Osteoblast (primary cell): ENCODE measurements around the gene TERT. TPM values are rescaled to one million over a fixed set of nuclear protein-coding genes. Genes with fewer than 3 reads are reported as not detected.

Experiments
- DNase-seq: peaks from one replicate; pipeline ENCODE4 v3.0.0; 2011; ENCODE audit warnings: low spot score, mixed read lengths; ENCODE audit not compliant: insufficient read length; ENCODE audit errors: missing footprints
- H2AFZ ChIP-seq: 2 replicates; pipeline ENCODE4 v1.6.0; 2011; ENCODE audit warnings: mild to moderate bottlenecking, low read length
- H3K27ac ChIP-seq: 2 replicates; pipeline ENCODE4 v1.5.1; 2011; ENCODE audit warnings: mild to moderate bottlenecking, low read depth, low read length, moderate library complexity
- H3K27me3 ChIP-seq: 2 replicates; pipeline ENCODE4 v1.6.0; 2012; ENCODE audit warnings: mild to moderate bottlenecking, control low read depth, inconsistent platforms, low read length, moderate library complexity; ENCODE audit not compliant: insufficient read depth
- H3K36me3 ChIP-seq: 2 replicates; pipeline ENCODE4 v1.5.1; 2011; ENCODE audit warnings: mild to moderate bottlenecking, low read length, control low read depth, moderate library complexity; ENCODE audit not compliant: insufficient read depth
- H3K4me1 ChIP-seq: 2 replicates; pipeline ENCODE4 v1.5.1; 2011; ENCODE audit warnings: mild to moderate bottlenecking, low read length, control low read depth, moderate library complexity; ENCODE audit not compliant: insufficient read depth
- H3K4me2 ChIP-seq: 2 replicates; pipeline ENCODE4 v1.6.0; 2011; ENCODE audit warnings: mild to moderate bottlenecking, low read length; ENCODE audit not compliant: insufficient read depth
- H3K4me3 ChIP-seq: fragments of 200-600 bp; sonication (generic); 3 replicates; pipeline ENCODE4 v1.5.1; 2012; ENCODE audit warnings: mild to moderate bottlenecking, low read length, inconsistent platforms; ENCODE audit not compliant: insufficient read depth
- H3K79me2 ChIP-seq: 2 replicates; pipeline ENCODE4 v1.6.0; 2012; ENCODE audit warnings: mild to moderate bottlenecking, low read length, control low read depth, inconsistent platforms; ENCODE audit not compliant: insufficient read depth
- H3K9me3 ChIP-seq: 2 replicates; pipeline ENCODE4 v1.5.1; 2011; ENCODE audit warnings: low read depth, low read length, control low read depth
- H4K20me1 ChIP-seq: 2 replicates; pipeline ENCODE4 v1.6.0; 2012; ENCODE audit warnings: mild to moderate bottlenecking, low read length, control low read depth; ENCODE audit not compliant: insufficient read depth
- total RNA-seq: library from RNA; depleted of rRNA; stranded (reverse); fragments of >200 nt; gene quantifications from 2 replicates; pipeline ENCODE4 v1.2.3, GENCODE V29; 2012
- TF ChIP-seq, protein P1 (sequence below): IDR thresholded peaks from 2 replicates; pipeline ENCODE4 v1.5.1; 2011; ENCODE audit warnings: mild to moderate bottlenecking, low read depth, low read length, moderate library complexity; ENCODE audit errors: extremely low read depth

Gene TERT
- total RNA-seq, 1 donor, result not detected

DNA sequence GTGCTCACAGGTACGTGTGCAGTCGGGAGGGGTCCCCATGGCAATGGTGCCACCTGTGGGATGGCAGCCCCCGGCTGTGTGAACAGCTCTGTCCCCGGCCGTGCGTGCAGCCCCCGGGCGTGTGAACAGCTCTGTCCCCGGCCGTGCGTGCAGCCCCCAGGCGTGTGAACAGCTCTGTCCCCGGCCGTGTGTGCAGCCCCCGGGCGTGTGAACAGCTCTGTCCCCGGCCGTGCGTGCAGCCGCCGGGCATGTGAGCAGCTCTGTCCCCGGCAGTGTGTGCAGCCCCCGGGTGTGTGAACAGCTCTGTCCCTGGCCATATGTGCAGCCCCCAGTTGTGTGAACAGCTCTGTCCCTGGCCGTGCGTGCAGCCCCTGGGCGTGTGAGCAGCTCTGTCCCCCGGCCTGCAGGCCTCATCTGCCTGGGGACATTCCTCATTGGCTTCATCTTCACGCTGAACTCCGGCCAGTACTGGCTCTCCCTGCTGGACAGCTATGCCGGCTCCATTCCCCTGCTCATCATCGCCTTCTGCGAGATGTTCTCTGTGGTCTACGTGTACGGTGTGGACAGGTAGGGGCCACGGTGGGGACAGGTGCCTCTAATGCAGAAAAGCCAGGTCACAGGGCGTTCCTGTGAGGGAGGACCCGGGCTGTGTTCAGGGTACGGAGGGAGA, 75.6 kb downstream of the TERT start:
- Histone ChIP-seq H3K27me3 (no peaks in the 10 kb centered on the region), H3K4me2 (no peak overlapping the region), H3K4me1 (no peaks in the 10 kb centered on the region), H3K27ac (no peak overlapping the region), H3K9me3 (no peaks in the 10 kb centered on the region), H2AFZ (no peak overlapping the region), H3K4me3 (no peak overlapping the region), H3K79me2 (no peaks in the 10 kb centered on the region), H3K36me3 (no peaks in the 10 kb centered on the region), H4K20me1 (no peaks in the 10 kb centered on the region)
- TF ChIP-seq, protein P1, sequence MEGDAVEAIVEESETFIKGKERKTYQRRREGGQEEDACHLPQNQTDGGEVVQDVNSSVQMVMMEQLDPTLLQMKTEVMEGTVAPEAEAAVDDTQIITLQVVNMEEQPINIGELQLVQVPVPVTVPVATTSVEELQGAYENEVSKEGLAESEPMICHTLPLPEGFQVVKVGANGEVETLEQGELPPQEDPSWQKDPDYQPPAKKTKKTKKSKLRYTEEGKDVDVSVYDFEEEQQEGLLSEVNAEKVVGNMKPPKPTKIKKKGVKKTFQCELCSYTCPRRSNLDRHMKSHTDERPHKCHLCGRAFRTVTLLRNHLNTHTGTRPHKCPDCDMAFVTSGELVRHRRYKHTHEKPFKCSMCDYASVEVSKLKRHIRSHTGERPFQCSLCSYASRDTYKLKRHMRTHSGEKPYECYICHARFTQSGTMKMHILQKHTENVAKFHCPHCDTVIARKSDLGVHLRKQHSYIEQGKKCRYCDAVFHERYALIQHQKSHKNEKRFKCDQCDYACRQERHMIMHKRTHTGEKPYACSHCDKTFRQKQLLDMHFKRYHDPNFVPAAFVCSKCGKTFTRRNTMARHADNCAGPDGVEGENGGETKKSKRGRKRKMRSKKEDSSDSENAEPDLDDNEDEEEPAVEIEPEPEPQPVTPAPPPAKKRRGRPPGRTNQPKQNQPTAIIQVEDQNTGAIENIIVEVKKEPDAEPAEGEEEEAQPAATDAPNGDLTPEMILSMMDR, result no peak
- DNase-seq, result no peak

DNA sequence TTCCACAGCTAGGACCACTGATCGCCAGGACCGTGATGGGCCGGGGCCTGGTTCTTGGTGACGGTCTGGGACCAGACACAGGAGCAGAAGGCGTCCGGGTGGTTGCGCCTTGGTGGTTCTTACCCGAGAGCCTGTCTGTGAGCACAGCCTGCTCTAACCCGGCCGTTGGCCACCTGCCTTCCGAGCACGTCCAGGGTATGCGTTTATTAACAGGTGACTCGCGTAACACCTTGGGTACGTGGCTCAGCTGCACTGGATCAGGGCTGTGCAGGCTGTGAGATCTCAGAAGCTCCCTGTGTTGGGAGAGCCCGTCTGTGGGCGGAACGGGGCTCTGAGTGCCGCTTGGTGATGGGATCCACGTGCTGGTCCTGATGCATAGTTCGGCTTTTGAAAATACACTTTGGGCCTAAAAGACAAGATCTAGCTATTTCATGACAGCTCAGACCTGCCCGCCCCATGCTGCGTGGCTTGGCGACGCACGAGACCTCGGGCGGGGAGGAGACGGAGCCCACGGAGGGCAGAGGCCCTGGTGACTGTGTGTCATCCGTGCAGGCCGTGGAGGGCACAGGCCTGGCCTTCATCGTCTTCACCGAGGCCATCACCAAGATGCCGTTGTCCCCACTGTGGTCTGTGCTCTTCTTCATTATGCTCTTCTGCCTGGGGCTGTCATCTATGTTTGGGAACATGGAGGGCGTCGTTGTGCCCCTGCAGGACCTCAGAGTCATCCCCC, 76.4 kb downstream of the TERT start:
- no peaks in the 10 kb centered on the region for H3K9me3 ChIP-seq
- H3K4me1 ChIP-seq, result no peaks in the 10 kb centered on the region
- no peaks in the 10 kb centered on the region for H3K27me3 ChIP-seq
- no peak overlapping the region for H3K4me3 ChIP-seq
- H2AFZ ChIP-seq, result no peak overlapping the region
- H3K79me2 ChIP-seq, result no peaks in the 10 kb centered on the region
- H4K20me1 ChIP-seq, result no peaks in the 10 kb centered on the region
- H3K36me3 ChIP-seq, result no peaks in the 10 kb centered on the region
- TF ChIP-seq, protein P1, result no peak
- DNase-seq, result no peak
- H3K27ac ChIP-seq, result no peak overlapping the region
- no peak overlapping the region for H3K4me2 ChIP-seq

DNA sequence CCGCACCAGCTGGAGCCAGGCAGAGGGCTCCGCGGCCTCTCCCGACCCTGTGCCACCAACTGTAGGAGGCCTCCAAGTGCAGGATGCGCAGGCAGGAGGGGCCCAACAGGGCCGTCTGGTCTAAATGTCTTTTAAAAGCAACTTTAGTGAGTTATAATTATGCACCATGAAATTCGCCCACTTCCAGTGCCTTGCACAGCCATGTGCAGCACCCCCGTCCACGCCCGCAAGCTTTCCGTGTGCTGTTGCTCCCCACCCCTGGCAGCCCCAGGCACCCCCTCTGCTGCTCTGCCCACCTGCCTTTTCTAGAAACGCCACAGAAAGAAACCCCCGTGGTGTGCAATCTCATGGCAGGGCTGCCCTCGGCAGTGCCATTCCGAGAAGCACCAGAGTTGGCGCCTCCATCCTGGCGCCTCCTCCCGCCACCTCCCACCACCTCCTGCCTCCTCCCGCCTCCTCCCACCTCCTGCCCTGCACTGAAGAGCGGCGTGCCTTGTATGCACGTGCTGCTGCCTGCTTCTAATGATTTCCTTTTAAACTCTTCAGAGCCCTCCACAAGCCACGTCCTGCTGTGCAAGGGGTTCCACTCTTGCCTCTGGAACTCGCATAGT, 77.2 kb downstream of the TERT start:
- H3K79me2 ChIP-seq, result no peaks in the 10 kb centered on the region
- no peak overlapping the region for H3K4me2 ChIP-seq
- no peaks in the 10 kb centered on the region for H3K27me3 ChIP-seq
- H3K27ac ChIP-seq, result no peak overlapping the region
- H3K36me3 ChIP-seq, result no peaks in the 10 kb centered on the region
- TF ChIP-seq, protein P1, result no peak
- DNase-seq, result no peak
- H2AFZ ChIP-seq, result no peak overlapping the region
- H3K9me3 ChIP-seq, result no peaks in the 10 kb centered on the region
- H3K4me1 ChIP-seq, result no peaks in the 10 kb centered on the region
- H4K20me1 ChIP-seq, result no peaks in the 10 kb centered on the region
- H3K4me3 ChIP-seq, result no peak overlapping the region

DNA sequence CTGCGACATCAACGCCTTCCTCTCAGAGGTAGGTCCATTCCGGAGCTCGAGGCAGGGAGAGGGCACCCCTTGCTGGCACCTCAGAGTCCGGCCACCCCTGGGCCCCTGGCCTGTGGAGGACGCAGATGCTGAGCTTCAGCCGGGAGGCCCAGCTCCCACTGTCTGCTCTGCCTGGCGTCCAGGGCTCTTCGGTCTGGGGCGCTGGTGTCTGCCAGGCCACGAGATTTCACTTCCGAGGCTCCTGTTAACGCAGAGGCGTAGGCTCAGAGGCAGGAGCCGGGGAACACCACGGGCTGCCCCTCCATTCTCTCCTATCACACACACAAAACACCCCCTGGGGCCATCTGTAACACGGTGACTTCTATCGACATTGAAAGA, 78.0 kb downstream of the TERT start:
- Histone ChIP-seq H3K36me3 (no peaks in the 10 kb centered on the region), H2AFZ (no peak overlapping the region), H3K27ac (no peak overlapping the region), H3K9me3 (no peaks in the 10 kb centered on the region), H3K4me2 (no peak overlapping the region), H4K20me1 (no peaks in the 10 kb centered on the region), H3K27me3 (no peaks in the 10 kb centered on the region), H3K79me2 (no peaks in the 10 kb centered on the region), H3K4me3 (no peak overlapping the region), H3K4me1 (no peaks in the 10 kb centered on the region)
- TF ChIP-seq, protein P1, result no peak
- DNase-seq, result no peak
